HepG2 (cell line): Measurements from ENCODE around the gene HNRNPUL1. TPM values are rescaled to one million over a fixed set of nuclear protein-coding genes. Genes with fewer than 3 reads are reported as not detected.

Source experiments
- DNMT3B ChIP-seq: conservative IDR thresholded peaks from 2 replicates; pipeline ENCODE4 v1.6.1; 2016; ENCODE audit warnings: missing biosample characterization, control low read depth
- FOXM1 ChIP-seq: sonication (generic); formaldehyde crosslinking; IDR thresholded peaks from 2 replicates; pipeline ENCODE4 v1.5.0; 2020; ENCODE audit warnings: missing genetic modification reagents
- HNF4G ChIP-seq, 2 experiments: sonication (generic) in 1 of 2; formaldehyde crosslinking in 1 of 2; IDR thresholded peaks; 2 replicates each; pipeline versions ENCODE4 v1.4.0 to v1.6.1; 2011 to 2020; ENCODE audit warnings: borderline replicate concordance in 2 of 2, low read depth in 2 of 2, mild to moderate bottlenecking in 2 of 2, low read length in 1 of 2, missing genetic modification reagents in 1 of 2, moderate library complexity in 1 of 2
- NFAT5 ChIP-seq: sonication (generic); formaldehyde crosslinking; IDR thresholded peaks from 2 replicates; pipeline ENCODE4 v1.4.0; 2020; ENCODE audit warnings: missing genetic modification reagents
- POGZ ChIP-seq: sonication (generic); formaldehyde crosslinking; IDR thresholded peaks from 2 replicates; pipeline ENCODE4 v1.4.0; 2020; ENCODE audit warnings: mild to moderate bottlenecking, missing genetic modification reagents
- RERE ChIP-seq: IDR thresholded peaks from 2 replicates; pipeline ENCODE4 v1.6.1; 2016; ENCODE audit warnings: low read depth, missing genetic modification reagents, missing compliant biosample characterization
- SATB2 ChIP-seq: sonication (generic); formaldehyde crosslinking; IDR thresholded peaks from 2 replicates; pipeline ENCODE4 v1.5.0; 2020; ENCODE audit warnings: missing genetic modification reagents
- SIX1 ChIP-seq: sonication (generic); formaldehyde crosslinking; IDR thresholded peaks from 2 replicates; pipeline ENCODE4 v1.4.0; 2020; ENCODE audit warnings: missing genetic modification reagents, borderline replicate concordance
- SPEN ChIP-seq: sonication (generic); formaldehyde crosslinking; IDR thresholded peaks from 2 replicates; pipeline ENCODE4 v1.5.1; 2020; ENCODE audit warnings: low read depth, mild to moderate bottlenecking, missing genetic modification reagents
- ZNF232 ChIP-seq: sonication (generic); formaldehyde crosslinking; IDR thresholded peaks from 2 replicates; pipeline ENCODE4 v1.4.0; 2020; ENCODE audit warnings: missing genetic modification reagents, borderline replicate concordance
- ZNF441 ChIP-seq: sonication (generic); formaldehyde crosslinking; IDR thresholded peaks from 2 replicates; pipeline ENCODE4 v1.7.0; 2021; ENCODE audit warnings: missing genetic modification reagents, borderline replicate concordance
- ZNF460 ChIP-seq: sonication (generic); formaldehyde crosslinking; IDR thresholded peaks from 2 replicates; pipeline ENCODE4 v1.5.1; 2020; ENCODE audit warnings: missing genetic modification reagents, mild to moderate bottlenecking, borderline replicate concordance
- ZNF761 ChIP-seq: sonication (generic); formaldehyde crosslinking; conservative IDR thresholded peaks from 2 replicates; pipeline ENCODE4 v1.4.0; 2020; ENCODE audit warnings: mild to moderate bottlenecking, missing genetic modification reagents
- ZNF776 ChIP-seq: sonication (generic); formaldehyde crosslinking; IDR thresholded peaks from 2 replicates; pipeline ENCODE4 v1.4.0; 2020; ENCODE audit warnings: mild to moderate bottlenecking, missing genetic modification reagents
- ZSCAN21 ChIP-seq: sonication (generic); formaldehyde crosslinking; IDR thresholded peaks from 2 replicates; pipeline ENCODE4 v1.8.0; 2022; ENCODE audit warnings: mild to moderate bottlenecking, missing genetic modification reagents, moderate library complexity, borderline replicate concordance
- polyA plus RNA-seq, 8 experiments: library from polyadenylated mRNA; depleted of rRNA in 3 of 8; stranded (reverse) in 7 of 8; unstranded in 1 of 8; fragments of >200 nt; fragmentation: Illumina TruSeq in 4 of 8; extraction: Trizol in 4 of 8; gene quantifications; 2 replicates each; pipeline versions ENCODE4 v1.2.1 to v1.2.3, GENCODE V29; 2011 to 2016; ENCODE audit warnings: low read depth in 4 of 8, missing spikeins in 1 of 8, mixed read lengths in 1 of 8; ENCODE audit not compliant: insufficient read depth in 1 of 8
- total RNA-seq, 5 experiments: library from RNA; depleted of rRNA; stranded (reverse); fragments of >200 nt; fragmentation: Illumina TruSeq; extraction: Trizol; gene quantifications; 2 replicates each; pipeline ENCODE4 v1.2.3, GENCODE V29; 2016; ENCODE audit warnings: low read depth in 1 of 5
- TF ChIP-seq, protein P1 (sequence below): IDR thresholded peaks from 2 replicates; pipeline ENCODE4 v1.6.1; 2016; ENCODE audit warnings: low read depth

HNRNPUL1 gene
- total and polyA plus RNA-seq, 2 of the 13 experiments (the other 11 are each of a cell fraction or from before 2014, with no cell fraction given): 30.9 to 81.7 TPM

- no peak for TF ChIP-seq RERE
- TF ChIP-seq ZNF761 (CRISPR knock-in tag): no peak
- no peak for TF ChIP-seq SIX1 (CRISPR knock-in tag)
- TF ChIP-seq ZNF232 (CRISPR knock-in tag): no peak
- TF ChIP-seq NFAT5: peak; percentile 63
- no peak for TF ChIP-seq SATB2 (CRISPR knock-in tag)
- TF ChIP-seq ZNF460 (CRISPR knock-in tag): no peak
- no peak; the same call in 1 of the 2 replicates for TF ChIP-seq ZSCAN21 (CRISPR knock-in tag)
- no peak for TF ChIP-seq POGZ (CRISPR knock-in tag)
- peak; percentile 18; the same call in 1 of the 2 replicates for TF ChIP-seq SPEN
- TF ChIP-seq DNMT3B (CRISPR knock-in tag): no peak
- no peak for TF ChIP-seq ZNF776 (CRISPR knock-in tag)
- TF ChIP-seq, protein P1, sequence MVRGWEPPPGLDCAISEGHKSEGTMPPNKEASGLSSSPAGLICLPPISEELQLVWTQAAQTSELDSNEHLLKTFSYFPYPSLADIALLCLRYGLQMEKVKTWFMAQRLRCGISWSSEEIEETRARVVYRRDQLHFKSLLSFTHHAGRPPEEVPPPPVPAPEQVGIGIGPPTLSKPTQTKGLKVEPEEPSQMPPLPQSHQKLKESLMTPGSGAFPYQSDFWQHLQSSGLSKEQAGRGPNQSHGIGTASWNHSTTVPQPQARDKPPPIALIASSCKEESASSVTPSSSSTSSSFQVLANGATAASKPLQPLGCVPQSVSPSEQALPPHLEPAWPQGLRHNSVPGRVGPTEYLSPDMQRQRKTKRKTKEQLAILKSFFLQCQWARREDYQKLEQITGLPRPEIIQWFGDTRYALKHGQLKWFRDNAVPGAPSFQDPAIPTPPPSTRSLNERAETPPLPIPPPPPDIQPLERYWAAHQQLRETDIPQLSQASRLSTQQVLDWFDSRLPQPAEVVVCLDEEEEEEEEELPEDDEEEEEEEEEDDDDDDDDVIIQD (CRISPR knock-in tag): no peak
- TF ChIP-seq FOXM1 (CRISPR knock-in tag): no peak
- 0 out of 2 replicates have a peak, but pooled peaks have one; percentile 21 for TF ChIP-seq ZNF441 (CRISPR knock-in tag)
- TF ChIP-seq HNF4G (IDR thresholded peaks at IDR 0.05; ENCODE audit: borderline replicate concordance, low read depth, low read length): no peak
- no peak for TF ChIP-seq HNF4G (CRISPR knock-in tag; IDR thresholded peaks at IDR 0.05; ENCODE audit: borderline replicate concordance, low read depth)
Observed at GRCh38 chr19:41352609-41353465, 88.7 kb downstream of the HNRNPUL1 start (continued).
